WERI-Rb-1 (cell line): ENCODE results near the gene MLLT10.
"Not testable (repeated sequence)": the region's sequence is repeated elsewhere in the genome, so short reads cannot be mapped to it uniquely, and the experiment has no call there.

Experiments
- DNase-seq: peaks from one replicate; pipeline ENCODE4 v3.0.0-alpha.2; 2020
- H3K27ac ChIP-seq: fragments of 250-450 bp; sonication (Bioruptor Pico); 2 replicates; pipeline ENCODE4 v1.5.1; 2020; ENCODE audit warnings: mild to moderate bottlenecking, moderate library complexity
- H3K27me3 ChIP-seq: fragments of 250-450 bp; sonication (Bioruptor Pico); 2 replicates; pipeline ENCODE4 v1.5.1; 2021; ENCODE audit warnings: mild to moderate bottlenecking, low read depth, moderate library complexity; ENCODE audit not compliant: insufficient read depth, severe bottlenecking
- H3K36me3 ChIP-seq: fragments of 250-450 bp; sonication (Bioruptor Pico); 2 replicates; pipeline ENCODE4 v1.5.1; 2020; ENCODE audit warnings: mild to moderate bottlenecking, moderate library complexity
- H3K4me3 ChIP-seq: 2 replicates; pipeline ENCODE4 v1.5.1; 2011; ENCODE audit warnings: low read depth, mild to moderate bottlenecking, control low read depth, low read length
- H3K9me3 ChIP-seq: fragments of 250-450 bp; sonication (Bioruptor Pico); 2 replicates; pipeline ENCODE4 v1.5.1; 2021; ENCODE audit warnings: mild to moderate bottlenecking, moderate library complexity; ENCODE audit not compliant: severe bottlenecking
- TF ChIP-seq, protein P1 (sequence below): IDR thresholded peaks from 2 replicates; pipeline ENCODE4 v1.5.1; 2011; ENCODE audit warnings: low read depth, mild to moderate bottlenecking, control low read depth, inconsistent platforms, low read length

Gene MLLT10

GRCh38 chr10:21624951-21625350 is 90.9 kb downstream of the MLLT10 start:
- TF ChIP-seq, protein P1, sequence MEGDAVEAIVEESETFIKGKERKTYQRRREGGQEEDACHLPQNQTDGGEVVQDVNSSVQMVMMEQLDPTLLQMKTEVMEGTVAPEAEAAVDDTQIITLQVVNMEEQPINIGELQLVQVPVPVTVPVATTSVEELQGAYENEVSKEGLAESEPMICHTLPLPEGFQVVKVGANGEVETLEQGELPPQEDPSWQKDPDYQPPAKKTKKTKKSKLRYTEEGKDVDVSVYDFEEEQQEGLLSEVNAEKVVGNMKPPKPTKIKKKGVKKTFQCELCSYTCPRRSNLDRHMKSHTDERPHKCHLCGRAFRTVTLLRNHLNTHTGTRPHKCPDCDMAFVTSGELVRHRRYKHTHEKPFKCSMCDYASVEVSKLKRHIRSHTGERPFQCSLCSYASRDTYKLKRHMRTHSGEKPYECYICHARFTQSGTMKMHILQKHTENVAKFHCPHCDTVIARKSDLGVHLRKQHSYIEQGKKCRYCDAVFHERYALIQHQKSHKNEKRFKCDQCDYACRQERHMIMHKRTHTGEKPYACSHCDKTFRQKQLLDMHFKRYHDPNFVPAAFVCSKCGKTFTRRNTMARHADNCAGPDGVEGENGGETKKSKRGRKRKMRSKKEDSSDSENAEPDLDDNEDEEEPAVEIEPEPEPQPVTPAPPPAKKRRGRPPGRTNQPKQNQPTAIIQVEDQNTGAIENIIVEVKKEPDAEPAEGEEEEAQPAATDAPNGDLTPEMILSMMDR: no peak
- no peak overlapping the region for H3K27ac ChIP-seq
- no peak overlapping the region for H3K4me3 ChIP-seq
- no peak for DNase-seq
- H3K36me3 ChIP-seq: no peaks in the 10 kb centered on the region
- no peaks in the 10 kb centered on the region for H3K9me3 ChIP-seq
- H3K27me3 ChIP-seq: no peaks in the 10 kb centered on the region

DNA sequence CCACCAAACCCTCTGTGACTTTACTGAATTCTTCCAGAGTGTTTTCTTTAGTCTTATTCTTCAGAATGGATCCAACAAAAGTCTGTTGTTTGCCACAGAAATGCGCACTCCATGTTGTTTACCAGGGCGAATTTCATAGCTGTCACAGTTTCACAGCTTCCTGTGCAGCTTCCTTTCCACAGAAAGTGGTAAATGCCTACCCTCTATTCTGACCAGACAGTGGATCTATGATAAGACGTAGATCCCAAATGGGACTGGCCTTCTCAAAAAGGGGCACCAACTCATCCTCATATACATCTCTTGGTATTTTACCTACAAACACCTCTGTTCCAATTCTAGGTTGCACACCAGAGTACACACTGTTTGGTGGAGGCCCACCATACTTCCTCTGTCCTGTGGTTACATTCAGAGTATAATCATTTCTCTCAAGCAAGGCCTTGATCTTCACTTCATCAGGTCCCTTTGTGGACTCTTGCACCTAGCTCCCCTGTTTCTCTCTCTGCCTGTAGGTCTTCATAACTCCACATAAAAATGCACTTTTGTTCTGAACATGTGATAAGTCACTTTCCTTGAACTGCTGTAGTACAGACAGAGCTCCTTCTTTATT is 91.7 kb downstream of the MLLT10 start:
- Histone ChIP-seq H3K4me3 (no peak overlapping the region), H3K9me3 (no peaks in the 10 kb centered on the region), H3K27me3 (no peaks in the 10 kb centered on the region), H3K27ac (no peak overlapping the region), H3K36me3 (no peaks in the 10 kb centered on the region)
- no peak for DNase-seq
- TF ChIP-seq, protein P1: no peak

GRCh38 chr10:21626457-21627161 is 92.6 kb downstream of the MLLT10 start:
- Histone ChIP-seq H3K9me3 (no peaks in the 10 kb centered on the region), H3K4me3 (no peak overlapping the region), H3K27ac (no peak overlapping the region), H3K27me3 (no peaks in the 10 kb centered on the region), H3K36me3 (no peaks in the 10 kb centered on the region)
- no peak for DNase-seq
- TF ChIP-seq, protein P1: no peak

DNA sequence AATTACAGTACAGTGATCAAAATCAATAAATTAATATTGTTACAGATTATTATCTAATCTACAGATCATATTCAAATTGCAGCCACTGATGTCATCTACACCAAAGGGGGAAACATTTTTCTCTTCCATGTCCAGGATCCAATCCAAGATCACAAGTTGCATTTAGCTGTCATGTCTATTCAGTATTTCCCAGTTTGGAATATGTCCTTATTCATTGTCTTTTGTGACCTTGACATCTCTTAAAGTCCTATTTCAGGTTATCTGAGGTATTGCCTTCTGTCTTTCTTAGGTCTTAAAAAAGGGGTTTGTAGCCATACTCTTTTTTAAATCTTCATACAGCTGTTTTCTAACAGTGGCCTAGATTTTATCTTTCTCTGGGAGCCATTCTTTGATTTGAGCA is 93.3 kb downstream of the MLLT10 start:
- TF ChIP-seq, protein P1: no peak
- H3K4me3 ChIP-seq: no peak overlapping the region
- no peak overlapping the region for H3K27ac ChIP-seq
- no peaks in the 10 kb centered on the region for H3K27me3 ChIP-seq
- H3K9me3 ChIP-seq: no peaks in the 10 kb centered on the region
- H3K36me3 ChIP-seq: no peaks in the 10 kb centered on the region
- no peak for DNase-seq

DNA sequence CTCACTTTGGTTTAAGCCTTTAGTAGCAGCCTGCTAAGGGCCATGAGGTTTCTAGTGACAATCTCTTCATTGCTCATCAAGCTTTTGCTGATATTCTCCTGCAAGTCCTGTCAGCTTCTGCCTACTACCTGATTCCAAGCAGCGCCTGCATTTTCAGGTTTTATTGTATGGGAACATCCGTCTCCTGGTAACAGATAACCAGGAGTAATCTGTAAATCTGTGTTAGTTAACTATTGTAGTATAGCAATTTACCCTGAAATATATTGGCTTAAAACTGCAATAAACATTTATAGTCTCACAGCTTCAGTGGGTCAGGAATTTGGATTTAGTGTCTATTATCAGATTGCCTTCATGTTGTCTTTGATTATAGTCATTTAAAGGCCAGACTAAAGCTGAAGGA is 94.0 kb downstream of the MLLT10 start:
- no peak overlapping the region for H3K4me3 ChIP-seq
- DNase-seq: no peak
- H3K36me3 ChIP-seq: no peaks in the 10 kb centered on the region
- H3K27ac ChIP-seq: no peak overlapping the region
- TF ChIP-seq, protein P1: no peak
- H3K27me3 ChIP-seq: no peaks in the 10 kb centered on the region
- H3K9me3 ChIP-seq: no peaks in the 10 kb centered on the region

- not testable (repeated sequence) for DNase-seq, H3K36me3 ChIP-seq, H3K9me3 ChIP-seq, H3K27me3 ChIP-seq, H3K27ac ChIP-seq, H3K4me3 ChIP-seq
Measured at GRCh38 chr10:21628645-21629044, 94.6 kb downstream of the MLLT10 start.
